Stimulated activated CD4-positive, alpha-beta T cell treated with anti-CD3 and anti-CD28 coated beads, Interleukin-4, amount 100 ng/mL, for 1 hour (primary cell): ENCODE data around the gene SRRM3.
"Not testable (repeated sequence)": the region's sequence is repeated elsewhere in the genome, so short reads cannot be mapped to it uniquely, and the experiment has no call there.

Experiments
- DNase-seq: peaks from one replicate; pipeline ENCODE4 v3.0.0-alpha.2; 2020

Gene SRRM3

DNA sequence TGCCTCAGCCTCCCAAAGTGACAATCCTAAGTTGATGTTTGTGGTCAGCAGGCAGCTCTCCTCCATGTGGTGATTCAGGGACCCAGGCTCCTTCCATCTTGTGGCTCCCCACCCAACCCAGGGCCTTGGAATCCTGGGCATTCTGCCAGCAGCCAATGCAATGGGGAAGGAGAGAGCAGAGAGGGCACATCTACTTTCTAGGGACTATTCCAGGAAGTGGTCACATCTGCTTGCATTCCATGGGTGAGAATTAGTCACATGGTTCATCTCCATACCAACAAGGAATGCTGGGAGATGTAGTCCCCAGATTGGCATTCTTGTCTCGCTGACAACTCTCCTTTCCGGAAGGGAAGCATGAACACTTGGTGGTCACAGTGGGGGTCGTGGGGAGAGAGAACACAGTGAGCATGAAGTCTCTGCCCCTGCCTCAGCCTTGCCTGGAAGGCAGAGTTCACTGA is 9.9 kb upstream of the SRRM3 start:
- DNase-seq = no peak

DNA sequence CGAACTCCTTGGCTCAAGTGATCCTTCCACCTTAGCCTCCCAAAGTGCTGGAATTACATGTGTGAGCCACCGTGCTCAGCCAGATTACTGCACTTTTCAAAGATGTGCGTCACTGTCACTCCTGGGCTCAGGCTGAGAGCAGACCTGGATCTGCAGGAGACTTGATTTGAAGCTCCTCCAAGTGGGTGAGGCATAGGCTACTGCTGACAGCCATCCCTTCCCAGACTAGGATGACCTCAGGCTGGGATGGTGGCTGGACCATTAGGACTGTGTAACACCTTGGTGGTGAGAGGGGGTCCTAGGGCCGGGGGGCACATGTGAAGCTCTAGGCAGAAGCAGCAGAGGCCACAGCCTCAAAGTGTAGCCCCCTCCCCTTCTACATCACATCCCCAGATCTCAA is 8.2 kb upstream of the SRRM3 start:
- no peak for DNase-seq

DNA sequence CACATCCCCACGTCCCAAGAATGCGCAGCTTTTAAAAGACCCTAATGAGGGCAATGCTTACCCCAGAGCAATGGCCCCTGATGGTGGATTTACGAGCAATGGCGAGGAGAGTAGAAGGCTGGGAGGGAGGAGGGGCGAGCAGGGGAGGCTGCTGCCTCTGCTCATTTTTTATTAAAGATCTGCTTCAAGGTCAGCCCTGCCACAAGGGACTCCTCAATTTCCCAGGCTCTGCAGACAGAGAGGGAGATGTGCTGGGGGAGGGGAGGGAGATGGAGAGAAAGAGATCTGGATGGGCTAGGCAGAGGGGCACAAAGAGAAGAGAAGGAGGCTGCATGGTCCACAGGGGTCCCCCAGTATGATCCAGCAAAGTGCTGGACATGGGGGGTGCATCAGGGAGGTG is 7.8 kb upstream of the SRRM3 start:
- no peak for DNase-seq

- no peak for DNase-seq
Measured at GRCh38 chr7:76196786-76197185, 4.9 kb upstream of the SRRM3 start.

- no peak for DNase-seq
Measured at GRCh38 chr7:76198202-76198601, 3.5 kb upstream of the SRRM3 start.

DNA sequence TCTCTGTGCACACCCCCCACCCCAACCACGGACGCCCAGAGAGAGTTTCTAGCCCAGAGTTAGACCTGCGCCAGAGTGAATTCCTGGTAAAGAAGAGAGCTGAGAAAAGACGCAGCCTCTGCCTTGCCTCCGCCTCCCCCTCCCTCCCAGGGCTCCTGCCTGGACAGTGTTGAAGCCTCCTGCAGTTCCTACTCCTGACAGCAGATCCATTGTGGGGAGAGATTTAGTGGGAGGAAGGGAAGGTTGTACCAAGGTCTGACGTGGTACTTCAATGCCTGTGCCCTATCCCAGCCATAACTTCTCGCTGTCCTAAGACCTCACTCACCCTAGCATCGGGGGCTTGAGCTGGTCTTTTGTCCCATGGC is 952 bp downstream of the SRRM3 start:
- DNase-seq = no peak

DNA sequence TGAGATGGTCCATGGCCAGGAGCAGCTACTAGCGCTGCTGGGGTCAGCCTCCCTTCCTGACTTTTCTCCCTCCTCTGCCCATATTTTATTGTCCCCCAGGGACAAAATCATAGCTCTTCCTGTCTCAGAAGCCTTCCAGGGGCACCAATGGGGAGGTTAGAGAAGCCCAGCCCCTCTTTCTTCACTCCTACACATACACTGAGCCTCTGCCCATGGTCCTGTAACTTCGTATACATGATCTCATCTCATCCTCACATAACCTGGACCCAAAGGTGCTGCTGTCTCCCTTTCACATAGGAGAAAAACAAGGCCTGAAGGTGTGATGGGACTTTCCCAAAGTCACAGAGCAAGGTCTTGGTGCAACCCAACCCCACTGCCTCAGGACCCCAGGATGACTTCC is 2.5 kb downstream of the SRRM3 start:
- no peak for DNase-seq

- no peak for DNase-seq
Measured at GRCh38 chr7:76206633-76207032, 4.9 kb downstream of the SRRM3 start.

GRCh38 chr7:76209310-76209709 is 7.6 kb downstream of the SRRM3 start:
- no peak for DNase-seq

GRCh38 chr7:76211216-76211615 is 9.5 kb downstream of the SRRM3 start:
- no peak for DNase-seq

DNA sequence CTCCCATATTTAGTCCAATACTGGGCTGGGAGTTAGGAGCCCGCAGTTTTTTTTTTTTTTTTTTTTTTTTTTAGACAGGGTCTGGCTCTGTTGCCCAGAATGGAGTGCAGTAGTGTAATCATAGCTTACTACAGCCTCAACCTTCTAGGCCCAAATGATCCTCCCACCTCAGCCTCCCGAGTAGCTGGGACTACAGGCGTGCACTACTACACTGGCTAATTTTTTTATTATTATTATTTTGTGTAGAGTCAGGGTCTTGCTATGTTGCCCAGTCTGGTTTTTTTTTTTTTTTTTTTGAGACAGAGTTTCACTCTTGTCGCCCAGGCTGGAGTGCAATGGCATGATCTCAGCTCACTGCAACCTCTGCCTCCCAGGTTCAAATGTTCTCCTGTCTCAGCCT is 13.7 kb downstream of the SRRM3 start:
- DNase-seq = not testable (repeated sequence)

DNA sequence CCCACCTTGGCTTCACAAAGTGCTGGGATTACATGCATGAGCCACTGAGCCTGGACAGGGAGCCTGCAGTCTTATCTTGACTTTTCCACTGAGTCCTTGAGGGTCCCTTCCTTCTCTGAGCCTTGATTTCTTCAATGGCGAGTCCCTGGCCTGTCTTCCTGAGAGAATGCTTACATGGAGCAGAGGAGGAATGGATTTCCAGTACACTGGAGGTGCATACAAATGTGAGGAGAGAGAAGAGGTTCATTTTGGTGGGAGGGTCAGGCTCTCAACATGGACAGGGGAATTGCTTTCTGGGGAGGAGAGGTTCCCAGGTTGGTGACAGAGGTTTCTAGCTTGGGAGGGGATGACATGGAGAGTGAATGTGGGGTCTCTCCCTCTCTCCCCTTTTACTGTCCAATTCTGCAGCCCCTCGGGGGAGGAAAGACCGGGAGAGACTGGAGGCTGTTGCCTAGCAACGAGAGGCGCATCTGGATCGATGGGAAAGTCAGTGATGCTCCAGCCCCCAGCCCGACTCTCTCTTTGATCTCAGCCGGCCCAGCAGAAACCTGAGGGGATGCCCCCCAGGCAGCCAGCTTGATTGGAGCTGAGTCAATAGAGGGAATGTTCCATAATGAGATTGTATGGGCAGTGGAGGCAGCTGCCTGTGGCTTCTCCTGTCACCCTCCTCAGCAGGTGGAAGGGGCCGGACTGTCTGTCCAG is 14.8 kb downstream of the SRRM3 start:
- no peak for DNase-seq

DNA sequence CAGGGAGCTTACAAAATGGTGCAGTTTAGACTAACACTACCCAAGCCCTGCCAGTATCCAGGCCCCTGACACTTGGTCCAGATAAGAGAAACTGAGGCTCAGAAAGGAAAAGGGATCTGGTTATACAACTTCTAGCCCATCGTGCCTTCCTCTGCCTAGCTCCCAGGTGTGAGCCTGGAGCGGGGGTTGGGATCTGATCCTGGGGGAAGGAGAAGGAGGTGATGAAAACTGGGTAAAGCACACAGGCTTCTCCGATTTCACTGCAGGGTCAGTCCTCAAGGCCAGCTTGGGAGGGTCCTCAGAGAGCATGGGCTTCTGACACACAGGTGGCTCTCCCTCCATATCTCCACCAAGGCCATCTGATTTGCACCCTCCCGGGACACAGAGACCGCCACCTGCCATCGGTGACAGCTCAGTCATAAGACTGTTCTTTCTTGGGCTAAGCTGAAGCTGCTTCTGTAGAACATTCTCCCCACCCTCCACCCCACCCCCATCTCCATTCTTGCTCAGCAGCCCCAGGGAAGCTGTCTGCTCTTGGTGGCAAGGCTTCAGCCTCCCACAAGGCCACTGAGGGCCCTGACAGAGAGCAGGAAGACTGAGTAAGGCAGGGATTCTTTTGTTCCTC is 16.4 kb downstream of the SRRM3 start:
- DNase-seq = no peak

DNA sequence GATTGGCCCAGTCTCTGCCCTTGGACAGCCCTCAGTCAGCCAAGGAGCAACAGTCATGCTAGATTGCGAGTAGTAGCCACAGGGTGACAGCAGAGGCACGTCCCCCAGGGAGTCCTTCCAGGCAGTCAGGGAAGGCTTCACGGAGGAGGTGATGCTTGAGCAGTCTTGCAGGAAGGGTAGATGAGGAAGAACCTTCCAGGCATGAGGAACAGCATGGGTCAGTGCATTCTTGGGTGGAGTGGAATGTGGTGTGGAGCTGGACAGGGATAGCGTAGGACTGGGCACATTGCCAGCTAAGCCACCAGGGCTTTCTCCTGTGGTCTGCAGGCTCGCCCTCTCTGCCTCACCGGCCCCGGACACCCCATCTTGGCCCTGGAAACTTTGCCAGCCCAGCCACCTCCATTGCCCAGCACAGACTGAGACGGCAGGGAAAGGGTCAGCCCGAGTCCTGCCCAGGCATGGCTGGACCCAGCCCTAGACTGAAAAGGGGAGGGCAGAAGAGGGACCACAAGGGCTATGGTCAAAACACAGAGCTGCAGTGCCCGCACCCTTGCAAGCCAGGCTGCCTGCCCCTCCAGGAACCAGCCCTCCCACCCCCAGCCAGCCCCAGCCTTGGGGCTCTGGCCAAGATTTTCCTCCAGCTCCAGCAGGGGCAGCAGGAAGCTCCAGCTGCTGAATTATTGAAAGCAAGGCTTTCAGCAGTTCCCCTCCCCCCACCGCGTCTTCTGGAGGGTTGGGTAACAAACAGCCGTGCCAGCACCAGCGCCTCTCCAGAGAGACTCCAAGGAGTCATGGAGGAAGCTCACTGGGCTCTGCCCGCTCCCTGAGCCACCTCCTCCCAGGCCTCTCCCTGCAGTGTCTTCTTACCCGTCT is 18.7 kb downstream of the SRRM3 start:
- DNase-seq = no peak

DNA sequence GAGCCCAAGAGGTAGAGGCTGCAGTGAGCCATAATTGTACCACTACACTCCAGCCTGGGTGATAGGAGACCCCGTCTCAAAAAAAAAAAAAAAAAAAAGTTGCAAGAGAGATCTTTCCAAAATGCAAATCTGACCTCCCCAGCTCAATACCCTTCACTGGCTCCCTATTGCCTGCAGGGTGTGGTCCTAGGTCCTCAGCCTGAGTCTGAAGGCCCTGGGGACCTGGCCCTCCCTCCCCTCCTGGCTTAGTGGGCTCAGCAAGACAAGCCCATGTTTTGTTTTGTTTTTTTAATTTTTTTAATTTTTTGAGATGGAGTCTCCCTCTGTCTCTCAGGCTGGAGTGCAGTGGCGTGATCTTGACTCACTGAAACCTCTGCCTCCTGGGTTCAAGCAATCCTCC is 20.6 kb downstream of the SRRM3 start:
- DNase-seq = no peak

GRCh38 chr7:76222839-76223238 is 21.1 kb downstream of the SRRM3 start:
- no peak for DNase-seq

GRCh38 chr7:76223286-76223972 is 21.7 kb downstream of the SRRM3 start:
- no peak for DNase-seq

DNA sequence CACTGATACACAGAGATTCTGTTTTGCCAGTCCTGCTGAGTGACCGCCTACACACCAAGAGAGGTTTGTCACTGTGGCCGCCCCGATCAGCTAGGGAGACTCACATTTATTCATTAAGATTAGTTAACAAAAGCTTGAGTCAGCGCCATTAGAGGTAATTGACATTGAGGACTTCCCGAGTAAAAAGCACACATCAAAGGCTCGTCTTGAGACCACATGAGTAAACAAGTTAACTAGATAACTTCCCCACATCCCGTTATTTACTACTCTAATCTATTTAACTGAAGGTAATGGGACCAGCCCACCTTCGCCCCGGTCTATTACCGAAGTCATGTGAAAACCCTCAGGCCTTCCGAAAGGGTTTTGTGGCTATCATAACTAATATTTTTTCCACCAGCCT is 23.0 kb downstream of the SRRM3 start:
- no peak for DNase-seq

DNA sequence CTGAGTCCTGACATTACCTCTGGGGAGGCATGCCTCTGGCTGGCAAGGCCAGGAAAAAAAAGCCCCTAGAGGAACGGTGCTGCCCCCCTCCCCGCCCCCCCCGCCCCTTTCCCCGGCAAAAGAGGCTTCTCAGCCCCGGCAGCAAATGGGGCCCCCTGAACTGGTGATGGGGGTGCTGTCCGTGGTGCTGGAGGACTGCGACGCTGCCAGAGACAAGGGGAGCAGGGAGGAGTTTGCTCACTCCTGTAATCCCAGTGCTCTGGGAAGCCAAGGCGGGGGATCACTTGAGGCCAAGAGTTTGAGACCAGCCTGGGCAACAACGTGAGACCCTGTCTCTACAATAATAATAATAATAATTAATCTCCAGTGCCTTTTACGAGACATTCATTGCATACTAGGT is 23.7 kb downstream of the SRRM3 start:
- DNase-seq = peak; percentile 21

DNA sequence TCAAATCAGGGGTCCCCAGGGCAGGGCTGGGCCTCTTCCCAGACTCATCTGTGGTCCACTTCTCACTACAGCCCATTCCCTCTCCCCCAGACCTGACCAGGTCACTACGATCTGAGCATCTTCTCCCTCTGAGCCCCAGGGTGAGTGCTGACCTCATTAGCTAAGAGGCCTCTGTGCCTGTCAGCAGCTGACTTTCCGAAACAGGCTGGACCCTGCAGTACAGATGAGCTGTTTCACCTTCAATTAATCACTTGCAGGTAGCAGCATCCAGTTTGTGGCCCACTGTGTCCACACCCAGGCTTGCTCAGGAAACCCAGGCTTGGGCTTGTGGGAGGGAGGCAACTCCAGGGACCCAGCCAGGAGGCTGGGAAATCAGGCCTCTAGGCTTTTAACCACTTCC is 24.3 kb downstream of the SRRM3 start:
- no peak for DNase-seq

GRCh38 chr7:76226878-76227423 is 25.3 kb downstream of the SRRM3 start:
- DNase-seq = not testable (repeated sequence)

- no peak for DNase-seq
Measured at GRCh38 chr7:76230214-76230613, 28.5 kb downstream of the SRRM3 start.

- no peak for DNase-seq
Measured at GRCh38 chr7:76231071-76231470, 29.4 kb downstream of the SRRM3 start.
